Measurements from ENCODE around the gene CRYGB. TPM values are rescaled to one million over a fixed set of nuclear protein-coding genes. Genes with fewer than 3 reads are reported as not detected.
"Not testable (repeated sequence)": the region's sequence is repeated elsewhere in the genome, so short reads cannot be mapped to it uniquely, and the experiment has no call there.

CRYGB gene
- total and polyA plus RNA-seq, 10 of the 15 experiments (the other 5 are each of a cell fraction or from before 2014, with no cell fraction given), result not detected

DNA sequence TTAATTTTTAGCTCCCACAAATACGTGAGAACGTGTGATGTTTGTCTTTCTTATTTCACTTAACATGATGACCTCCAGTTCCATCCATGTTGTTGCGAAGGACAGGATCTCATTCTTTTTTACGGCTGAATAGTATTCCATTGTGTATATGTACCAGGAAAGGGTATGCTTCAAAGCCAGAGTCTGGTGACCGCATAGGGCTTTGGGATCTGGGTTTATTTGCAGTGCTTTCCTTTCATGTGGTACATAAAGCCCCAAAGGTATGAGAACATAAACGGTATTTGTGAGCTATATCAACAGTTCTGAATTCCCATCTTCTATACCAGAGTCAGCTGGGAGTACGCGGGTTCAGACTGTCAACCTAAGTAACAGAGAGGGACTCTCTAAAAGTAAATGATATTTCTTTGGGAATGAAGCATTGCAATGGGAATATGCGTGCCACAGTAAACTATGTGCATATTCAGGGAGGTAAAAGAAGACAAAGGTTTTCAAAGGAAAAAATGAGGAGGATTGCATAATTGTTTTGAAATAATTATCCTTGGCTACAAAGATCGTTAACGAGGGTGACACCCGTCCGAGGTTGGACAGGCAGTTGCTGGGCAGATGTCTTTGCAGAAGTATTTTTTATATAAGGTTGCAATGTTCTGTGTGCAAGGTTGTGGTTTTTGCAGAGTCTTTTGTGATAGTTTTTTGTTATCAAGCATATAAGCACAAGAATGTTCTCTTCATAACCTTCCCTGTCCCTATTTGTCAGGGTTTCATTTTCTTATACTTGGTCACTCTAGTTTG lies 46.1 kb downstream of the CRYGB start:
- H3K27me3 ChIP-seq (replicated peaks in 1 of 2; ENCODE audit: control insufficient read depth in 2 of 2, insufficient read depth in 2 of 2, low read length in 1 of 2), result no peaks in the 10 kb centered on the region; a peak in 1 of 4 replicates
- DNase-seq (ENCODE audit: low read depth, low spot score), result no peak
- 54% methylated on average over 13 of the region's 13 CpGs for WGBS (ENCODE audit: insufficient coverage, insufficient replicate concordance, low lambda C conversion rate, missing lambda C conversion rate)
- H3K27ac ChIP-seq (ENCODE audit: control insufficient read depth, insufficient read depth), result no peak overlapping the region
- H3K4me3 ChIP-seq, result no peak overlapping the region
- BruUV-seq (replicated peaks), result no TSS peak
- in situ Hi-C loops (cut with MboI) (no loop called here), intact Hi-C loops (cut with micrococcal nuclease; ENCODE audit: unreplicated experiment) (no loop called here)
- no peak for FAIRE-seq
- H3K4me2 ChIP-seq (ENCODE audit: control insufficient read depth, insufficient read depth), result no peak overlapping the region
- no peaks in the 10 kb centered on the region for H3K9me3 ChIP-seq (replicated peaks; ENCODE audit: control insufficient read depth, insufficient read depth, low read length)
- H3K4me1 ChIP-seq (ENCODE audit: control insufficient read depth, insufficient read depth, low read length), result no peaks in the 10 kb centered on the region
- TF ChIP-seq SMAD5 (IDR thresholded peaks at IDR 0.05; ENCODE audit: low read depth), result no peak
- H4K20me1 ChIP-seq (ENCODE audit: control insufficient read depth, insufficient read depth), result no peaks in the 10 kb centered on the region
- H3K79me2 ChIP-seq (ENCODE audit: control insufficient read depth, insufficient read depth, low read length), result no peaks in the 10 kb centered on the region
- ChIA-PET SMC1A (ENCODE audit: uncharacterized antibody, unreplicated experiment) (no interaction called here), CTCF (interaction anchor here (0.8 kb wide), 1 partner anchor 26 kb away, joined by 3 read pairs; no protein-coding TSS in a partner anchor), POLR2A (interaction anchor here (0.7 kb wide), 1 partner anchor 28 kb away, joined by 3 read pairs; no protein-coding TSS in a partner anchor), RAD21 (ENCODE audit: unreplicated experiment) (no interaction called here)
- ATAC-seq, result no peak
- no peak overlapping the region for H2AFZ ChIP-seq (ENCODE audit: control insufficient read depth, low read depth, low read length)
- no peak overlapping the region for H3K9ac ChIP-seq (ENCODE audit: control insufficient read depth, insufficient read depth, low read length)
- H3K36me3 ChIP-seq (ENCODE audit: control insufficient read depth in 2 of 2, insufficient read depth in 2 of 2, low read length in 1 of 2), result no peaks in the 10 kb centered on the region

DNA sequence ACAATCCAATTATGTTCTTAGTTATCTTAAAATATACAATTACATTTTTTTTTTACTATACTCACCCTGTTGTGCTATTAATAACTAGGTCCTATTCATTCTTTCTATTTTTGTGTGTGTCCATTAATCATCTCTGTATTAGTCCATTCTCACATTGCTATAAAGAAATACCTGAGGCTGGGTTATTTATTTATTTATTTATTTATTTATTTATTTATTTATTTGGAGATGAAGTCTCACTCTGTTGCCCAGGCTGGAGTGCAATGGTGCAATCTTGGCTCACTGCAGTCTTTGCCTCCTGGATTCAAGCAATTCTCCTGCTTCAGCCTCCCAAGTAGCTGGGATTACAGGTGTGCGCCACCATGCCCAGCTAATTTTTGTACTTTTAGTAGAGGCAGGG lies 47.3 kb downstream of the CRYGB start:
- H3K27me3 ChIP-seq (replicated peaks in 1 of 2; ENCODE audit: control insufficient read depth in 2 of 2, insufficient read depth in 2 of 2, low read length in 1 of 2); H3K4me1 ChIP-seq (ENCODE audit: control insufficient read depth, insufficient read depth, low read length); intact Hi-C loops (cut with micrococcal nuclease; ENCODE audit: unreplicated experiment); H3K9me3 ChIP-seq (replicated peaks; ENCODE audit: control insufficient read depth, insufficient read depth, low read length); H3K27ac ChIP-seq (ENCODE audit: control insufficient read depth, insufficient read depth); H3K4me3 ChIP-seq; H3K9ac ChIP-seq (ENCODE audit: control insufficient read depth, insufficient read depth, low read length); FAIRE-seq; H4K20me1 ChIP-seq (ENCODE audit: control insufficient read depth, insufficient read depth); RAD21 ChIA-PET (ENCODE audit: unreplicated experiment); POLR2A ChIA-PET; SMC1A ChIA-PET (ENCODE audit: uncharacterized antibody, unreplicated experiment); H2AFZ ChIP-seq (ENCODE audit: control insufficient read depth, low read depth, low read length); CTCF ChIA-PET; BruUV-seq (replicated peaks); DNase-seq (ENCODE audit: low read depth, low spot score); ATAC-seq; in situ Hi-C loops (cut with MboI); H3K79me2 ChIP-seq (ENCODE audit: control insufficient read depth, insufficient read depth, low read length); H3K4me2 ChIP-seq (ENCODE audit: control insufficient read depth, insufficient read depth); H3K36me3 ChIP-seq (ENCODE audit: control insufficient read depth in 2 of 2, insufficient read depth in 2 of 2, low read length in 1 of 2): not testable (repeated sequence)
- 83% methylated on average over 1 of the region's 1 CpG for WGBS (ENCODE audit: insufficient coverage, insufficient replicate concordance, low lambda C conversion rate, missing lambda C conversion rate)
